GM15510 (cell line): Measurements from ENCODE around the gene DIDO1.

Source experiments
- POLR2A ChIP-seq: IDR thresholded peaks from 3 replicates; pipeline ENCODE4 v1.6.1; 2011; ENCODE audit warnings: borderline replicate concordance; ENCODE audit not compliant: insufficient read length; ENCODE audit errors: extremely low read depth

Gene DIDO1

DNA sequence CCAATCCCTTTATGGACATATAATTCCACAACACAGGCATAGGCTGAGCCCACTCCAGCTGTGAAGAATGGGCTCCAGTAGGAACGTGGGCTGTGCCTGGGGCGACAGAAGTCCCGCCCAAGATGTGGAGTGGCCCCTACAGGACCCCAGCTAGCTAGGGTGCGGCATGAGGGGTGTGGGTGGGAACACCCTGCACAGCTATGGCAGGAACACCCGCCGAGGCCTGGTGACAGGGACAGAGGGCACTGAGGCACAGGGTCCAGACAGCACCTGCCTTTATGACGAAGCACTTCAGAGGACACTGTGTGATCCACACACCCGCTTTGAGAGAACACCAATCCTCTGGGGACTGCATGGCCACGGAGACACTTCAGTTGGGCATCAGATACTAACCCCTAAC lies 36.4 kb downstream of the DIDO1 start:
- TF ChIP-seq POLR2A: no peak

DNA sequence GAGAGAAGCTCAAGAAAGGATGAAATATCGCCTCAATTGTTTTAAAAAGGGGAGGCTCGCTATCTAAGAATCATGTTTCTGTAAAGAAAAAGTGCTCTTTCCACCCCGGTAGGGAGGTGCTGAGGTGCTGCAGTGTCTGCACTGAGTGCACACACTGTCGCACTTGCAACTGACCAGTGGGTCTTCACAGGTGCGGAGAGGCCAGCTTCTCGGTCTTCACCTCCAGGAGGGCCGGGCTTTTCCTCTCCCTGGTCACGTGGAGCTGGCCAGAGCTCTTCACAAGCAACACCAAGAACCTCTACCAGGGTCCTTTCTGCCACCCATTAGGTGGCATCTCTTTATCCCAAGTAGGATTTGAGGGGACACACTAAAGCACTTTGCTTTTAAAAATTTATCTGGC lies 36.9 kb downstream of the DIDO1 start:
- no peak for TF ChIP-seq POLR2A

DNA sequence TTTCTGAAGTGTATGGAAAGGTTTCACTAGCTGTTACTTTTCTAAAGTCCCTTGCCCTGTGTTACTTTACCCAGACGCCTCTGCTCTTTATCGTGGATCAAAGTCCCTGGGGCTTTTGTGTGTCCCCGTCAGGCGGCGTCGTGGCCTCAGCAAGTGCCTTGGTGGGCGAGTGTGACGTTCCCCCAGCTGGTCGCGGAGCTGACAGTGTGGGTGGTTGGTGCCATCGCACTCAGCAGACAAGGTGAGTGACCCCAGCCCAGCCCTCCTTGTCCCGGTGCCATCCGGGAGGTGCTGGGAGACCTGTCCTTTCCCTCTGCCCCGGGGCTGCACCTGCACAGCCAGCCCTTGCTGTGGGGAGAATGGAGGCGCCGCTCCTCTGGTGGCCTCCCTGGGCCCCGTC lies 37.4 kb downstream of the DIDO1 start:
- no peak for TF ChIP-seq POLR2A

GRCh38 chr20:62888406-62888805 lies 37.9 kb downstream of the DIDO1 start:
- TF ChIP-seq POLR2A: no peak

DNA sequence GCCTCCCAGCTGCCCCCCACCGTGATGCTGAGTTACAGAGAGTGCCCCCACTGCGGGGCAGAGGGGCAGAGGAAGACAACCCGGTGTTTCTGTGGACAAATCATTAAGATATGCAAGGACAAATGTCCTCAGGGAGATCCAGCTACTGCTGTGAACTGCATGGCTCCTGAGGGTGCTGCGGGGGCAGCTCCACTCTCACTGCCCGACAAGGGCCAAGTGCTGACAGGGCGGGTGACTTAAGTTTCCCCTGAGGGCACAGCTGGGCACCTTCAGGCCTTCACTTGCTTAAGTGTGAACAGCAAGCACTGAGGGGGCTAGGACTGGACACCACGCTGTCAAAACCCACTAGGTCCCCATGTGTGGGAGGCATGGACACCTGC lies 38.5 kb downstream of the DIDO1 start:
- TF ChIP-seq POLR2A: no peak

DNA sequence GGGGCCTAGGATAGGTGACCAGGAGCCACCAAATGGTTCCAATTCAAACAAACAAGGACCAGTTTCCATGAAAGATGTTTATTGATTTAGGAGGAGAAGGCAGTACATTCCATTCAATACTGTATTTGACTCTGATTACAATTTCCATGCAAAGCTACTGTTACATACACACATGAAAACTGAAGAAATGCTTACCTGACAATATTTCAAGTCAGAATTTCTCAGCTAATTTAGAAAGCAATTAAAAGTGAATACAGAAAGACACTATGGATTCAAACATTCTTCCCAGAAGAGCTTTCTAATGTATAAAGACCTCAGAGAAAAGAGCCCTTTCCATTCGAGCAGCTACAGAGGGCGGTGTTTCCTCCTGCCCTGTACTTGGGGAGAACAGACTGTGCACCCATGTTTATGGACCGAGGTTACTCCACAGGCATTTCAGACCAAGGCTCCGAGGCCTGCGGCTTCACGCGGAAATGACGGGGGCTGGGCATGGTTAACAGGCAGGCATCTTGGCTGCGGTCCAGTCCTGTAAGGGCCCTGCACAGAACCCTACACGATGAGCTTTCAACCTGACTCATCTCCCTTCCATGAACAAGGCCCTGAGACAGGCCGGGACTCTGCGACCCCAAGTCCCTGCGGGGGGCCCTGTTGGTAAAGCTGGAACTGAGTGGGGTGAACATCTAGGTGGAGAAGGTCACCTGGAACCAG lies 39.0 kb downstream of the DIDO1 start:
- TF ChIP-seq POLR2A: no peak

DNA sequence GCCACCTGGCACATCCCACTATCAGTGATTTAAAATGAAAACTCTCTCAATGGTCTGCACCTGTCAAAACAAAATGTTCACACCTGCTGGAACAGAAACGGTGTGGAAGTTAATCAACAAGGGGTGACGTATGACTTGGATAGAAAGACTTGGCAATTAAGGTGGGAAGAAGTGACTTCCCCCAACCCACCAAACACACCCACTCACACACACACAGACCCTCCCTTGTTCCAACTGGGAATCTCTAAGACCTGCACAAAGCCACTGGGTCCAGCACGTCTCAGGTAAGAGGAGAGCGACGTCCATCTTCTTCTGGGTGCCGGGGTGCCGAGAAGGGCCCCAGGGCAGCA lies 39.6 kb downstream of the DIDO1 start:
- TF ChIP-seq POLR2A: no peak

DNA sequence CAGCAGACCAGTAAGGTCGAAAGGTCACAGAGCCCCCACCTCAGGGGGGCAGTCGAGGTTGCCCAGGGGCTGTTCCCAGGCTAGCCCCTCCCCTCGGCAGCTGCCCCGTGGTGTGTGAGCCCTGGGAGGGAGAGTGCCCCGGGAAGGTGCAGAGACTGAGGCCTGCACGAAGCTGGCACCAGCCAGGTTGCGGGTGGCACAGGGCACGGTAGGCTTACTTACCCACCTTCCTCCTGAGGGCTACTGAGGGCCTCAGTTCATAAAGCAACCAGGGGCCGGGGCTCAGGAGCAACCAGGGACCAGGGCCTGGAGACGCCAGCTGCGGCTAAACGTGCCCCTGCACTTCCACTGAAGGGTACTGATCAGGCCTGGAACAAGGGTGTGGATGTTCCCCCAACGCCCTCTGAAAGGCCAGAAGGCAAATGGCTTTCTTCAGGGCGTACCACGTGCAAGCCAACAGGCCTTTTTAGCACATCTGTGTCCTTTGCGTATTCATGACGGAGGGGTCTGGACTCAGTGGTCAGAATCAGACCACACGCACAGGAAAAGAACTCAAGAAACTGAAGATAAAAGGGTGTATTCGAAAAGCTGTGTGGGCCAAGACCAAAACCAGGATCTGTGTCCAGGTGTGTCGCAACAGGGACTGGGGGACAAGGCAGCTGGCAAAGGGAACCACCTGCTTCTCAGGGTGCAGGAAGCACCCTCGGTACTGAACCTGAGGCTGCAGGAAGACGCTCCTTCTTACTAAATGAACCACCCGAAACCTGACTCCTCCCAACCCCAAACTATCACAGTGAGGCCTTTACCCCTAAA lies 40.2 kb downstream of the DIDO1 start:
- no peak for TF ChIP-seq POLR2A

- TF ChIP-seq POLR2A: no peak
Observed at GRCh38 chr20:62885046-62885895, 41.0 kb downstream of the DIDO1 start.

GRCh38 chr20:62884556-62884955 lies 41.7 kb downstream of the DIDO1 start:
- TF ChIP-seq POLR2A: no peak

- TF ChIP-seq POLR2A: no peak
Observed at GRCh38 chr20:62882426-62882825, 43.9 kb downstream of the DIDO1 start.

DNA sequence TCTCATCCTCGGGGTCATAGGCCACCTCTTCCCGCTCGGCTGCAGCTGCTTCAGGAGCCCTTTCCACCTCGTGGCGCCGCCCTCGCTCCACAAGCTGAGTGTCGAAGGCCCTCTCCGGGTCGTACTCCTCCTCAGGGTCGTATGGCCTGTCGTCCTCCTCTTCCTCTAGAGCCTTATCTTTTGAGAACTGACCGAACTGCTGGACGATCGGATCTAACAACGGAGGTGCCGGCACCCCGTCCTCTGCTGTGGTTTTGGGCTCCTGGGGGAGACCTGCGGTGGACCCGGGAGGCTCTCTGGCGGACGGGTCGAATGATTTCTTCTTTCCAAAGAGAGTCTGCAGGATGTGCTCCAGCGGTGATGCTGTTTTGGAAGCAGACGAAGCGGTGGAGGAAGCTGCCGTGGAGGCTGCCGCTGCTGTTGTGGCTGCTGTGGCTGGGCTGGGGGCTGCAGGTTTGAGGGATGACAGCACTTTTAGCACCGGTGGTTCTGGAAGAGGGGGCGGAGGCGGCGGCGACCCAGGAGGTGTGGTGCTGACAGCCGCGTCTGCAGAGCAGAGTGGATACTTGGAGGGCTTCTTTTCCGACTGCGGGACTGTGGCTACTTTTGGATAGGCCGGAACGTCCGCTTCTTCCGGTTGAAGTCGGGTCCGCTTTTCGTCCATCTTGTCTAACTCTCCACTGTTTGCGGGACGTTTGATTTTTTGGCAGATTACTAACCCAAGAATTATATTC lies 44.5 kb downstream of the DIDO1 start:
- no peak for TF ChIP-seq POLR2A

GRCh38 chr20:62880935-62881661 lies 45.2 kb downstream of the DIDO1 start:
- no peak for TF ChIP-seq POLR2A
